BLaER1 (cell line): Measurements from ENCODE around the gene CFAP99.

Experiments
- H3K27ac ChIP-seq: shearing (Covaris generic); formaldehyde crosslinking; 2 replicates; pipeline ENCODE4 v1.8.1; 2022
- H3K27me3 ChIP-seq: shearing (Covaris generic); formaldehyde crosslinking; 2 replicates; pipeline ENCODE4 v1.8.1; 2022
- H3K36me3 ChIP-seq: shearing (Covaris generic); formaldehyde crosslinking; 2 replicates; pipeline ENCODE4 v1.8.1; 2022
- H3K4me1 ChIP-seq: shearing (Covaris generic); formaldehyde crosslinking; 2 replicates; pipeline ENCODE4 v1.8.1; 2022
- H3K4me2 ChIP-seq: shearing (Covaris generic); formaldehyde crosslinking; 2 replicates; pipeline ENCODE4 v1.8.1; 2022
- H3K4me3 ChIP-seq: shearing (Covaris generic); formaldehyde crosslinking; 2 replicates; pipeline ENCODE4 v1.8.1; 2022
- H3K9ac ChIP-seq: shearing (Covaris generic); formaldehyde crosslinking; 2 replicates; pipeline ENCODE4 v1.8.1; 2022
- H3K9me3 ChIP-seq: shearing (Covaris generic); formaldehyde crosslinking; 2 replicates; pipeline ENCODE4 v1.8.1; 2022
- H4K20me1 ChIP-seq: shearing (Covaris generic); formaldehyde crosslinking; 2 replicates; pipeline ENCODE4 v1.8.1; 2022
- Cebpa-rat ChIP-seq: shearing (Covaris generic); IDR thresholded peaks from 2 replicates; pipeline ENCODE4 v1.8.1; 2022

The CFAP99 gene

DNA sequence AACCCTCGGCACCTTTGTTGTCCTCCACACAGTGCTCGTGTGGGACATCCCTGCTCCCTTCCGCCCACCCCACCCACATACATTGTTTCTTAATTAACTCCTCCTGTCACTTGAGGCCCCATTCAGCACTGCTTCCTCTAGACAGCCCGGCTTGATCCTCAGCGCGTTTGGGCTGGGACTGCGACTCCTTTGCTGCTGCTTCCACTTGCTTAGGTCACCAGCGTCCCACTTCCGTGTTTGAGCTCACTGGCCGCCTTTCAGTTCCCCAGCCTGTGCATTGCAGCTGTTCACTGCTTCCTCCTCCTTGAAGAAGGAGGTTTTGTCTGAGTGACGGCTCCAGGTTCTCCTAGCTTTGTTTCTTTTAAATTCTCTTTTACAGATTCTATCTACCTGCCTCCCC lies 66.2 kb downstream of the CFAP99 start:
- TF ChIP-seq Cebpa-rat, result no peak
- H3K4me1 ChIP-seq, result peaks cover 82% of the 10 kb centered on the region
- H3K4me2 ChIP-seq, result peak overlapping the region; percentile 89
- H3K4me3 ChIP-seq, result no peak overlapping the region
- H3K27ac ChIP-seq, result peak overlapping the region; percentile 18; the same call in 1 of the 2 replicates
- H3K9me3 ChIP-seq, result no peaks in the 10 kb centered on the region
- peaks cover 71% of the 10 kb centered on the region for H3K36me3 ChIP-seq
- H3K9ac ChIP-seq, result peak overlapping the region; percentile 59; the same call in 1 of the 2 replicates
- peaks cover 100% of the 10 kb centered on the region for H4K20me1 ChIP-seq
- H3K27me3 ChIP-seq, result no peaks in the 10 kb centered on the region

DNA sequence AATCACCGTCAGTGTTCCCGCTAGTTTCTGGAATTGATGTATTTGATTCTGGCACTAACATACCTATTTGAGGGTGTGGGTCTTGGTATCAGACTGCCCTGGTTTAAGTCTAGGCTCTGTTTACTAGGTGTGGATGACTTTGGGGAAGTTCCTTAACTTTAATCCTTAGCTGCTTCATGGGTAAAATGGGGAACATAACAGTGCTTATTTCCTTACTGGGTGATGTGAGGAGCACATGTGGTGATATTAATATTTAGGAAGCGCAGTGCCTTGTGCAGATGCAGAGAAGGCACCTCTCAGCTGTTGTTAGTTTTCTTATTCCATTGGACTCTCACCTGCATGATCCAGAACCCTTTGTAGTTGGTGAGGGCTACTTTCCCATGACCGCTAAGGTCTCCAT lies 67.2 kb downstream of the CFAP99 start:
- Histone ChIP-seq H4K20me1 (peaks cover 100% of the 10 kb centered on the region), H3K4me1 (peaks cover 72% of the 10 kb centered on the region)

DNA sequence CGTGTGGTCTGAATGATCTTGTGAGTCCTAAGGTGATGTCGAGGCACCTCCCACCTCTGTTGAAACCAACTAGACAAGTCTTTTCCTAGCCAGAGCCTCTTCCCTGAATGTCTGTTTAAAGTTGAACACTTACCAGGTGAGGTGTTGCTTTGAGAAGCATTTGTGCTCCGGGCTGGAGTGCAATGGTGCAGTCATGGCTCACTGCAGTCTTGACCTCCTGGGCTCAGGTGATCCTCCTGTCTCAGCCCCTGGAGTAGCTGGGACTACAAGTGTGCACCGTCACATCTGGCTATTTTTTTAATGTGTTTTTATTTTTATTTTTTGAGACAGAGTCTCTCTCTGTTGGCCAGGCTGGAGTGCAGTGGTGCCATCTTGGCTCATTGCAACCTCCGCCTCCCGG lies 68.2 kb downstream of the CFAP99 start:
- Histone ChIP-seq H3K4me3 (no peak overlapping the region), H3K9me3 (no peaks in the 10 kb centered on the region), H3K9ac (0 out of 2 replicates have a peak overlapping the region, but pooled peaks have one; percentile 12), H4K20me1 (peaks cover 100% of the 10 kb centered on the region), H3K4me1 (peaks cover 62% of the 10 kb centered on the region), H3K27me3 (no peaks in the 10 kb centered on the region), H3K36me3 (peaks cover 75% of the 10 kb centered on the region), H3K27ac (no peak overlapping the region), H3K4me2 (peak overlapping the region; percentile 89)
- no peak for TF ChIP-seq Cebpa-rat

More for the DNA sequence above, 67.2 kb downstream of the CFAP99 start:
- Histone ChIP-seq H3K36me3 (peaks cover 71% of the 10 kb centered on the region), H3K4me2 (peak overlapping the region; percentile 89), H3K9ac (no peak overlapping the region), H3K4me3 (no peak overlapping the region), H3K9me3 (no peaks in the 10 kb centered on the region), H3K27ac (no peak overlapping the region), H3K27me3 (no peaks in the 10 kb centered on the region)
- TF ChIP-seq Cebpa-rat, result no peak

DNA sequence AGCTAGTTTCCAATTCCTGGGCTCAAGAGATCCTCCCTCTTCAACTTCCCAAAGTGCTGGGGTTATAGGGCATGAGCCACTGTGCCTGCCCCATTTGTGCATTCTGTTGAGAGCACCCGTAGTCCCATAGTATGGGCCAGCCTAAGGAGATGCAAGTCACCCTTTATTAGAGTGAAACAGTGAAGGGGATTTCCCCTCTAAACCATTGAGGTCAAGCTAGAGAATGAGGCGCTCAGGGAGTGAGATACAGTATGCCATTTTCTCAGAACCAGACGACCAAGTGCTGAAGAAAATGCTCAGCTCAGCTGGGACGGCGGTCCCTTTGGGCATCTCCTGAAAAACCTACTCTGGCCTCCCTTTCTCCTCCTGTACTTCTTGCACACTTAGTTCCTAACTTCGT lies 68.9 kb downstream of the CFAP99 start:
- Histone ChIP-seq H3K27me3 (no peaks in the 10 kb centered on the region), H3K27ac (no peak overlapping the region), H3K9ac (no peak overlapping the region), H3K9me3 (no peaks in the 10 kb centered on the region), H3K4me3 (no peak overlapping the region), H3K4me1 (peaks cover 55% of the 10 kb centered on the region), H3K36me3 (peaks cover 78% of the 10 kb centered on the region), H4K20me1 (peaks cover 100% of the 10 kb centered on the region), H3K4me2 (no peak overlapping the region)
- no peak for TF ChIP-seq Cebpa-rat

DNA sequence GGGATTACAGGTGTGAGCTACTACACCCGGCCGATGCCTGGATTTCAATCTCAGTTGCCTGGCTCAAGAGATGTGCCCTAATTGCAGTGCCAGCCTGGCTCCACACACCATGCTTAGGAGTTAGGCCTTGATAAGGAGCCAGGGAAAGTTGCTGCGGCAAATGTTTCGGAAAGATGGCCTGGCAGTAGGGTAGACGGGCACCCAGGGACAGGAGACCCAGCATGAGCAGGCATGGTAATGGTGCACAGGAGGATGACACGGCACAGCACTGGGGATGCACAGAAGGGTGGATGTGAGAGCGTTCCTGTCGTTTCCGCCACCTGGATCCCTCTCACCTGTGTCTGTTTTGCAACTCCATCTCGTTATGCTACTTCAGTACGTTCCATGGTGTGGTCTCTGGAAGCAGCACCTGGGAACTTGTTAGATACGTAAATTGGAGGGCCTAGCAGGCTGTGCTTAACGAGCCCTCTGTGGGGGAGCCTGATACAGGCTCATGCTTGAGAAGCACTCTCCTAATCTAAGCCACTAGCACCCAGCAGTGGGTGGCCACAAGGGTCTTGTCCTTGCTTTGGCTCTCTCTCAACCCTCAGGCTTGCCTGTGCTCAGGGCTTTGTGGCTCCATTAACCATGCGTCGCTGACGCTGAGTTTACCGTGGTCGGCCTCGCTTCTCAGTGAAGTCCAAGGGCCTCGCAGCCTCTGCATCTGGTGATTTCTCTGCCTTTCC lies 70.5 kb downstream of the CFAP99 start:
- peaks cover 85% of the 10 kb centered on the region for H3K36me3 ChIP-seq
- peaks cover 48% of the 10 kb centered on the region for H3K4me1 ChIP-seq
- no peak overlapping the region for H3K4me3 ChIP-seq
- H3K27me3 ChIP-seq, result no peaks in the 10 kb centered on the region
- no peak for TF ChIP-seq Cebpa-rat
- peaks cover 100% of the 10 kb centered on the region for H4K20me1 ChIP-seq
- no peak overlapping the region for H3K4me2 ChIP-seq
- H3K9me3 ChIP-seq, result no peaks in the 10 kb centered on the region
- H3K9ac ChIP-seq, result no peak overlapping the region
- H3K27ac ChIP-seq, result no peak overlapping the region

DNA sequence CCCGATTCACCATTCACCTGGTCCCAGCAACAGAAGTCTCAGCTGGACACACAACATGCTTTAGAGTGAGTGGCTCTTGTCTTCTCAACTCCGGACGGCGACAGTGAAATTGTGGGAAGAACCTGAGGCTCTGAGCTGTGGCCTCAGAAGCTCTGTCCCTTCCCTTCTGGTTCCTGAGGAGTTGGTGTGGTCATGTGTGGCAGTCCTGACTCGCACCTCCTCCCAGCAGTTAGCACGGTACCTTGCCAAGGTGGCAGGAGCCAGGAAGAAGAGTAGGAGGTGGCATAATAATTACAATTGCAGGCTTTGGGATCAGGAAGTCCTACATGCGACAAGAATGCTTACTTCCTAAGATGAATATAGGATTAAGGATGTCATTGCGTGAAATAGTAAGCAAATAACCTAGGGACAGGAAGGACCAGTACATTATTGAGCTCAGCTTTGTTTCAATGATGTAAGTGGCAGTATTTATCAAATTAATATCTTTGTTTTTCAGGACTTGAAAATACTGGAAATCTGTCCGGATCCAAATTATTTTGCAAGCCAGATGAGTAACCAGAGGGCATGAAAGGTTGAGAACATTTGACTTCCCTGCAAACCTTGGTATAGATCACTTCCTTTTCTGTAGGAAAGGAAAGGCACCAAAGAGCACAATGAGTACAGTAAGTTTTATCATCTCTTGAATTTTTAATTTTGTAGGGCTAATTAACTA lies 71.2 kb downstream of the CFAP99 start:
- H3K27ac ChIP-seq, result no peak overlapping the region
- H4K20me1 ChIP-seq, result peaks cover 100% of the 10 kb centered on the region
- H3K4me1 ChIP-seq, result peaks cover 48% of the 10 kb centered on the region
- TF ChIP-seq Cebpa-rat, result no peak
- H3K4me2 ChIP-seq, result no peak overlapping the region
- H3K9ac ChIP-seq, result no peak overlapping the region
- no peaks in the 10 kb centered on the region for H3K9me3 ChIP-seq
- H3K27me3 ChIP-seq, result no peaks in the 10 kb centered on the region
- H3K4me3 ChIP-seq, result no peak overlapping the region
- H3K36me3 ChIP-seq, result peaks cover 93% of the 10 kb centered on the region

DNA sequence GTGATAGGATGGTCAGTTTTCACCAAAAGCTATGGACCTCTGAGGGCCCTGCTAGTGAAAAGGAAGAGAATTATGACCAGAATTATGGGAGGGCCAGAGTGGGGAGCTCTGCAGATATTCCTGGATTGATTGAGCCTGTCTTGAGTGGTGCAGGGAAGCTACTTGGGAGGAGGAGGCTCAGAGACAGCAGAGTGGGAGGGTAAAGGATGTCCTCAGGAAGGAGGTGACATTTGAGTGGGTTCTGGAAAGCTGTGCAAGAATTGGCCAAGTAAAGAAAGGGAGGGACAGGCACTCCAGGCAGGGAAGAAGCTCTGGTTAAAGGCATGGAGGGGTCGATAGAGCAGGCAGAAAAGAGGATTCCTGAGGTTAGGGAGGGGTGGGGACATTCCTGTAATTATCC lies 74.2 kb downstream of the CFAP99 start:
- no peak overlapping the region for H3K9ac ChIP-seq
- no peak overlapping the region for H3K4me3 ChIP-seq
- H3K4me1 ChIP-seq, result peaks cover 29% of the 10 kb centered on the region
- no peak for TF ChIP-seq Cebpa-rat
- H3K4me2 ChIP-seq, result no peak overlapping the region
- no peaks in the 10 kb centered on the region for H3K27me3 ChIP-seq
- no peak overlapping the region for H3K27ac ChIP-seq
- H3K36me3 ChIP-seq, result peaks cover 100% of the 10 kb centered on the region
- H3K9me3 ChIP-seq, result no peaks in the 10 kb centered on the region
- peaks cover 100% of the 10 kb centered on the region for H4K20me1 ChIP-seq

DNA sequence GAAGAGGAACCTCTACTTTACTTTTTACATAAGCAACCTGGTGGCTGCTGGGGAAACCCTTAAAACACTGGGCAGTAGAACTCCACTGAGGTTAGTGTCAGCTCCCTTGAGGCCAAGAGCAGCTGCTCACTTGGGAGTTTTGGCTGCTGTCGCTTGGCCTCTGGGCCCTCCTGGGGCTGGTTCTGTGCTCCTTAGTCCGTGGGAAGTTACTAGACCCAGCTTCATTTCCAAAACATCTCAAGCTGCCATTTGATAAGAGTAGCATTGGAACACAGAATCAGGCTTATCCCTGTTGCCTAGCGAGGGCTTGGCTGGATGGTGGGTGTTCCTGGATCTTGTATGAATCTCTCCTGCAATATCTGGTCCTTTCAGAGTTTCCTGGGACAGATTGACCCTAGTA lies 76.2 kb downstream of the CFAP99 start:
- Histone ChIP-seq H3K27ac (0 out of 2 replicates have a peak overlapping the region, but pooled peaks have one; percentile 38), H3K36me3 (peaks cover 100% of the 10 kb centered on the region), H3K9me3 (no peaks in the 10 kb centered on the region), H3K4me3 (no peak overlapping the region), H3K4me1 (peaks cover 27% of the 10 kb centered on the region), H3K4me2 (peak overlapping the region; percentile 32), H3K27me3 (no peaks in the 10 kb centered on the region), H3K9ac (no peak overlapping the region), H4K20me1 (peaks cover 100% of the 10 kb centered on the region)
- TF ChIP-seq Cebpa-rat, result no peak

DNA sequence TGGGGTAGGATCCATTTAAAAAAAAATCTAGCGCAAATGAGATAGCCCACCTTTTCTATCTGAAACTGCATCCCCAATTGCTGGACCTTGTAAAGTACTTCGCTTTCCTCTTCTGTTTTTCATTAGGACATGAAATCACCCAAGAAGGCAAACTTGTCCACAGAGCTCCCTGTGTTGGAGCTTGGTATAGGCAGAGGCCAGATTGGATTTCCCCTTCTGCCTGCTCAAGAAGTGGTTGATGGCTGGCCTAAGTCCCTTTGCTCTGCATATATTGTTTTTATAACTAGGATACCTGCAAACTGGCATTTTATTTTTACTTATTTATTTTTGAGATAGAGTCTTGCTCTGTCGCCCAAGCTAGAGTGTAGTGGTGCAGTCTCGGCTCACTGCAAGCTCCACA lies 78.6 kb downstream of the CFAP99 start:
- no peak overlapping the region for H3K4me2 ChIP-seq
- H3K4me3 ChIP-seq, result no peak overlapping the region
- no peaks in the 10 kb centered on the region for H3K9me3 ChIP-seq
- H3K4me1 ChIP-seq, result peaks cover 27% of the 10 kb centered on the region
- H3K36me3 ChIP-seq, result peaks cover 100% of the 10 kb centered on the region
- TF ChIP-seq Cebpa-rat, result no peak
- H3K27ac ChIP-seq, result no peak overlapping the region
- no peaks in the 10 kb centered on the region for H3K27me3 ChIP-seq
- H4K20me1 ChIP-seq, result peaks cover 100% of the 10 kb centered on the region
- H3K9ac ChIP-seq, result no peak overlapping the region

DNA sequence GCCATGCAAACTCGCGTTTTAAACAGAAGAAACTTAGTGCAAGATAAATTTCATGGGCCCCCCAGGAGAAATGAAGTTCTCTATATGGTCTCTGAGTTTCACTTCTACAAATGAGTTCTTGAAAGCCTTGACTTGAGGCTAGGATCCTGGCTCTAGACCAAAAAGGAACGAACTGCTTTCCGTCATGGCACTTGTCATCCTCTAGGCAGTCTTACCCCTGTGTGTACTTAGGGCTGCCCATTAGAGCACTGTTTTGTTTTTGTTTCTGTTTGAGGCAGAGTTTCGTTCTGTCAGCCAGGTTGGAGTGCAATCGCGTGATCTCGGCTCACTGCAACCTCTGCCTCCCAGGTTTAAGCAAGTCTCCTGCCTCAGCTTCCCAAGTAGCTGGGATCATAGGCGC lies 79.2 kb downstream of the CFAP99 start:
- Histone ChIP-seq H3K4me1 (peaks cover 24% of the 10 kb centered on the region), H4K20me1 (peaks cover 100% of the 10 kb centered on the region), H3K9me3 (no peaks in the 10 kb centered on the region), H3K27me3 (no peaks in the 10 kb centered on the region), H3K36me3 (peaks cover 100% of the 10 kb centered on the region), H3K9ac (no peak overlapping the region), H3K4me2 (no peak overlapping the region), H3K4me3 (no peak overlapping the region), H3K27ac (no peak overlapping the region)
- TF ChIP-seq Cebpa-rat, result no peak
